Left colon (tissue), 2 donors: ENCODE results near the gene INMT. TPM values are rescaled to one million over a fixed set of nuclear protein-coding genes. Genes with fewer than 3 reads are reported as not detected.
A peak's percentile ranks its signal among the peaks of the same experiment; 100 is the strongest.

Experiments
- ATAC-seq: fragments of 200-7000 bp; cut with Tn5 transposase; one replicate; pipeline ENCODE4 v1.9.1; 2020; ENCODE audit warnings: mild to moderate bottlenecking, moderate library complexity
- DNase-seq, 2 donors: peaks; one replicate each; pipeline ENCODE4 v3.0.0-alpha.2; 2020
- intact Hi-C, 2 donors: fragments of 100-400 bp; cut with DNase I in 1 of 2; cut with micrococcal nuclease in 1 of 2; formaldehyde crosslinking; loops; one replicate each; pipeline versions ENCODE4 v1.11.2 to v1.14.0; 2022; cut with DNase I, micrococcal nuclease
- total RNA-seq, 2 donors: library from RNA; stranded (reverse); fragmentation: NEBNext Ultra II Directional; extraction: Animal tissue kit (Norgen Biotek cat#: 25700); gene quantifications; one replicate each; pipeline ENCODE4 v1.2.1, GENCODE V29; 2021
- donor health status: DM: no; HTN: no; CAD: no.
- donor health status: DM: yes; HTN: yes; CAD: no.

The INMT gene
- total RNA-seq, 2 donors from 2014 or later = 3.5 to 6.4 TPM

- intact Hi-C loops = no loop called here
- ATAC-seq = no peak
These were observed 21.0 kb downstream of the INMT start for GRCh38 chr7:30772984-30773383.

DNA sequence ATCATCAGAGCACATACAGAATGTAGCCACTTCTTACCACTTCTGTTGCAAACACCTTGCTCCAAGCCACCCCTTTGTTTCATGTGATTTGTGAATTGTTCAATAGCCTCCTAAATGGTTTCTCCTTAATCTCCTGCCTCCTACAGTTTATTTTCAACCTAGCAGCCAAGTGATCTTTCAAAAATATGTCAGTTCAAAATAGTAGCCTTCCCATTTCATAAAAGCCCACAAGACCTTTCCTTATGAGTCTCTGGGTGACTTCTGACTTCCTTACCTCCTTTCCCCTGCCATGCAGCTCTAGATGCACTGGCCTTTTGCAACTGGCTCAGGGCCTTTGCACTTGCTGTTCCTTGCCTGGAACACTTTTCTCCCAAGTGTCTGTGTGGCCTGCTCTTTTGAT is 24.1 kb downstream of the INMT start:
- ATAC-seq (no peak), DNase-seq (no peak)
- intact Hi-C loops = no loop called here

More at GRCh38 chr7:30772984-30773383, 21.0 kb downstream of the INMT start:
- no peak for DNase-seq

DNA sequence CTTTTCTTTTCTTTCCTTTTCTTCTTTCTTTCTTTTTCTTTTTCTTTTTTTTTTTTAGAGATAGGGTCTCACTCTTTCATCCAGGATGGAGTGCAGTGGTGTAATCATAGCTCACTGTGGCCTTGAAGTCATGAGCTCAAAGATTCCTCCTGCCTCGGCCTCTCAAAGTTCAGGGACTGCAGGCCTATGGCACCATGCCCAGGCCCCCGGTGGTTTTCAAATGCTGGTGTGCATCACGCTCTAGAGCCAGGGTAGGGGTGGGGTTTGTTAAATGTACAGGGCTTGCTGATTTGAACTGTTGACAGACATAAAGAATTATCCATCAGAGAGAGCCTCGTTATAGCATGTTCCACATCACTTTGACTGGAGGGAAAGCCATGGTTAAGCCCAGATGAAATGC is 25.0 kb downstream of the INMT start:
- DNase-seq = no peak
- ATAC-seq = no peak
- intact Hi-C loops = no loop called here

DNA sequence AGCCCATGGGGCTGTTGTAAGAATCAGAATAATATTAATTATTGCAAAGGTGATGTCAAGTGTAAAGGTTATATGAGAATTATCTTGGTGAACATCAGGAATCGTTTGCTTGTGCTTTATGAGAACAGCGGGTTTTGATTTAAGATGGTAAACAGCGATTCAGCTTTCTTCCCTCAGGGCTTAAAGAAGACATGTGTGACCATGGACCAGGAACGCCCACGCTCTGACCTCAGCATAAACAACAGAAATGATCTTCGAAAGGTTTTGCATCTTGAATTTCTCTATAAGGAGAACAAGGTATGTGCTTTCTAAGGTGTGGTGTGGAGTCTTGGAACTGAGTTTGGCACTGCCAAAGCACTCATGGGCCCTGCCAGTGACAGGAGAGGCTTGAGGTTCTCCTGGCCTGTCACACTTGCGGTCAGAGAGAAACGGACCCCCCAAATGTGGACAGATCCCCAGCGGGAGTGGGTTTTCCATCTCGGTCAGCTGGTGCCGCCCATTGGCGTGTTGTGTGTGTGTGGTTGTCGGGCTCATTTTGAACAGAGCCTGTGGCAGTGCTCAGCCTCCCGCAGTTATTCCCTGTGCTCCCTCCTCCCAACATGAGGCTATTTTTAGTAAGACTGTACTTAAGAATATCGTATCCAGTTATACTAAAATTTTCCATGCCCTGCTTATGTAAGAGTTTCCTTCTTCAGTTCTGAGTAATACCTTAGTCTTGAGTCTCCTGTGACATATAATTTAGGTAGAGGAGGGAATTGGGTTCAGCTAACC is 26.5 kb downstream of the INMT start:
- ATAC-seq (no peak), DNase-seq (no peak)
- intact Hi-C loops = no loop called here

GRCh38 chr7:30779574-30779973 is 27.6 kb downstream of the INMT start:
- intact Hi-C loops = no loop called here
- ATAC-seq (no peak), DNase-seq (no peak)

DNA sequence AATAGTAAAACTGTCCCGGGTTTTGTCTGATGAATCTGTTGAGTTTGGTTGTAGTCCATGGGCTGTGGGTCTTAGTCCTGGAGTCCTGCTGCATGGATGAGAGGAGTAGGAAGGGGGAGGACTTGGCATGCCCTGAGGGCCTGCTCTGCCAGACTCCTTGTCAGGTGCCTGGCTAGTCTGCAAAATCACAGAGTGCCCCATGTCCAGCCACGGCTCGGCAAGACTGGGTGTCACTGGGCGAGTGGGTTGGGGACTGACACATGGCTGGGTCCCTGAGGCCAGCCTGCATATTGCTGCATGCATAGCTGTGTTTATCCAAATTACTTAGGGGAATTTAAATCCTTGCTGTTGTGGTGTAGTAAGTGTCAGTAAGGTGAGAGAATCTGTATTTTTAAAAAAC is 29.0 kb downstream of the INMT start:
- intact Hi-C loops = no loop called here
- DNase-seq = no peak
- ATAC-seq = no peak

DNA sequence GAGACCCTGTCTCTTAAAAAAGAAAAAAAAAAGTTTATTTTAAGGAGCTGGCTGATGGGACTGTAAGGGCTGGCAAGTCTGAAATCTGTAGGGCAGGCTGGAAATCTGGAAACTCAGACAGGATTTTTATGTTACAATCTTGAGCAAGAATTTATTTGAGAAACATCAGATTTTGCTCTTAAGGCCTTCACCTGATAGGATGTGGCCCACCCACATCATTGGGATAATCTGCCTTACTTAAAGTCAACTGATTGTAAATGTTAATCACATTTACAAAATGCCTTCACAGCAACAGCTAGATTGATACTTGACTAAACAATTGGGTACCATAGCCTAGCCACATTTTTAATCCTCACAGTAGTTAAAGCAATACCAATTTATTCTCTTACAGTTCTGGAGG is 30.8 kb downstream of the INMT start:
- ATAC-seq (no peak), DNase-seq (no peak)
- intact Hi-C loops = no loop called here

- ATAC-seq = peak; percentile 77
These were observed 33.9 kb downstream of the INMT start for GRCh38 chr7:30785786-30786185.

DNA sequence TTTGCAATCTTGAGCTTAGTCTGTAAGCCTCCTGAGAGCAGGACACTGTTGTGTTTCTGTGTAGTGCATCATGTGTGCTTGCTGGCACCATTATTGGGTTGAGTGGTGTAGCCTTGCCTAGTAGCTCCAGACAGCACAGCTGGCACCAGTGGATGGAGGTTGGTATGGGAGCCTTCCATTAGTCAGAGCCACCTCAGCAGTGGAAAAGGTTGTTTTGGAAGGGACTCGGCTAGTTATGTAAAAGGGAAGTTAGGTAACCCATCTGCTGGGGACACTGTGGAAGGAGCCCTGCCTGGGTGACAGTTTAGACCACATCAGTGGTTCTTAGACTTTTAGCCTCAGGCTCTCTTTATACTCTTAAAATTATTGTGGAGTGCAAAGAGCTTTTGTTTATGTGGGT is 35.6 kb downstream of the INMT start:
- ATAC-seq = no peak
- DNase-seq = no peak

More at GRCh38 chr7:30785786-30786185, 33.9 kb downstream of the INMT start:
- DNase-seq = peak in 1 of 2 donors; percentile 54
- intact Hi-C loops = no loop called here

GRCh38 chr7:30788640-30789333 is 36.9 kb downstream of the INMT start:
- DNase-seq = no peak
- no peak for ATAC-seq
- intact Hi-C loops = no loop called here

More for the DNA sequence above, 35.6 kb downstream of the INMT start:
- intact Hi-C loops = no loop called here

DNA sequence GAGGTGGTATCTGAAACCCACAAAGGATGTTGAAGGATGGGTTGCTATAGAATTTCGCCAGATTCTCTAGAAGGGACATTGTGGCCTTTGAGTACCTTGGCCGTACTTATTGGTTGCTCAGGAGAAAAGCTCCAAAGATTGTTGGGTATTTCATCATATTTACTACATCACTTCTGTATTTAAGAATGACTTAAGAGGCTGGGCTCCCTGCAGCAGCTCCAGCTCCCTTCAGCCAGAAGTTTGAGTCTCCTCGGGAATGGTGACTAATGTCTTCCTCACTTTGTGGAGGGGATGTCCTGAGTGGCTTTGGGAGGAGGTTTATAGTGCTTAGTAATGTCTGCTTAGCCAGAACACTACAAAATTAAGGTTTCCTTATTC is 37.4 kb downstream of the INMT start:
- no peak for DNase-seq
- ATAC-seq = no peak
- intact Hi-C loops = no loop called here

DNA sequence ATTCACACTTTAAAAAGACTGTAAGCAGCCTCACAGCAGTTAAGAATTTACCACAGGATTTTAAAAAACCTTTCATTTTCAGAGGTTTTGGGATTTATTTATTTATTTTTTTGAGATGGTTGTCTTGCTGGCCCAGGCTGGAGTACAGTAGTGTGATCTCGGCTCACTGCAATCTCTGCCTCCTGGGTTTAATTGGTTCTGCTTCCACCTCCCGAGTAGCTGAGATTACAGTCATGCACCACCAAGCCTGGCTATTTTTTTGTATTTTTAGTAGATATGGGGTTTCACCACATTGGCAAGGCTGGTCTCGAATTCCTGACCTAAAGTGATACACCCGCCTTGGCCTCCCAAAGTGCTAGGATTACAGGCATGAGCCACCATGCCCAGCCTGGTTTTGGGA is 38.4 kb downstream of the INMT start:
- intact Hi-C loops = no loop called here
- no peak for ATAC-seq
- no peak for DNase-seq

GRCh38 chr7:30791114-30791513 is 39.2 kb downstream of the INMT start:
- DNase-seq (no peak), ATAC-seq (no peak)
- intact Hi-C loops = no loop called here

DNA sequence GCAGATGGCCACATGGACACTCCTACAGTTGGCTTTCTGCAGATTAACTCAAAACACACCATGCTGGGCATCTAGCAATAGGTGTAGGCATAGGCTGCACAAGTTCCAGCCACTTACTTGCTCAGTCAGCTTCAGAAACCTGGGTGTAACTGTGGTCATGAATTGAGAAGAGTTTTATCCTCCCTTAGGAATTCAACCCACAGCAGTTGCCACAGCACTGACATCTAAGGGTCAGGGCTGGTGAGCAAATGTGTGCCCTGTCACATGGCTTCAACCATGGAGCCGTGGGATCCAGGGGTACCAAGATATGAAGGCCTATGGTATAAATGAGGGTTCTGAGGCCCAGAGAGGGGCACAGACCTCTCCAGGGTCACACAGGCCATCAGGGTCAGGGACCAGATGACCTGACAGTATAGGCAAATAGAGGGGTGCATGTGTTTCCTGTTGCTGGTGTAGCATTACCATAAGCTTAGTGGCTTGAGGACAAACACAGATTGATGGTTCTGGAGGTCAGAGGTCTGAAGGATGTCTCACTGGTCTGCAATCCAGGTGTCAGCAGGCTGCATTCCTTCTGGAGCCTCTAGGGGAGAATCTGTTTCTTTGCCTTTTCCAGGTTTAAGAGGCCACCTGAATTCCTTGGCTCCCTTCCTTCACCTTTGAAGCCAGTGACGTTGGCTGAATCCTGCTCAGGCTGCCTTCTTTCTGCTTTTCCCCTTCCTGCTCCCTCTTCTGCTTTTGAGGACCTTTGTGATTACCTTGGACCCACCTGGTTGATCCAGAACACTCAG is 43.4 kb downstream of the INMT start:
- DNase-seq = no peak
- intact Hi-C loops = no loop called here
- no peak for ATAC-seq

DNA sequence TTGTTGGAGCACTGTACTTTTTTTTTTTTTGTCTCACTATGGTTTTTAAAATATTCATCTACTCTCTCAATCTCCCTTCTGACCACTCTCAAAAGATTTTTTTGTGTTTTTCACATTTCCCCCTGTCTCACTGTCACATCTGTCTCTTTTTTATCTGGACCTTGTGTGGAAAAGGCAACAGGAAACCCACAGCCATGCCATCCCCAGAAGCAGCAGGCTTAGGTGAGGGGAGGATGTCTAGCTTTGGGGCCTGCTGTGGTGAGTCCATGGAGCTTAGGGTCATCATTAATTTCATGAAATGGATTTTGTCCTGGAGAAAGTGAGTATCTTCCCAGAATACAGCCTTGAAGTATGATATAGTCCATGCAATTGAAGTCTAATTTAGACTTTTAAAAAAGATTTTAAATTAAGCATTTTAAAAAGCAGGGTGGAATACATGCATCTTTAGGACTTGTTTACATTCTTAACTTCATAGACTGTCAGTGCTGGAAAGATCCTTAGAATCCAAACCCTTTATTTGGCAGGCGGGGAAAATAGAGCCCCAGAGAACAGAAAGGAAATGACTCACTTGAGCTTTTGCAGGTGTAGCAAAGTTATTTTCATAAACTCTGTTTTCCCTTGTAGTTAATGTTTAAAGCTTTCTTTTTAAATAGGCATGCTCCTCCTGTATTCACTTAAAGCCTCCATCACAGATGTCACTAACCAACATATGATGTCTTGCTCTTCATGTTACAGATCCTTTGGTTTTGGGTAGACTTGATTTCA is 44.4 kb downstream of the INMT start:
- ATAC-seq (peak; percentile 26), DNase-seq (no peak)
- intact Hi-C loops = no loop called here

GRCh38 chr7:30797176-30798040 is 45.5 kb downstream of the INMT start:
- DNase-seq = peak in 1 of 2 donors; percentile 28
- intact Hi-C loops = no loop called here
- peak; percentile 77 for ATAC-seq

- no peak for ATAC-seq
- intact Hi-C loops = no loop called here
These were observed 47.5 kb downstream of the INMT start for GRCh38 chr7:30799206-30799975.

More at GRCh38 chr7:30799206-30799975, 47.5 kb downstream of the INMT start:
- no peak for DNase-seq
